Activated CD4-positive, alpha-beta T cell treated with anti-CD3 and anti-CD28 coated beads, Interleukin-2, amount 10 ng/mL, durations not matched to agents 7 days and 5 days (primary cell): ENCODE measurements around the gene ST6GALNAC2. TPM values are rescaled to one million over a fixed set of nuclear protein-coding genes. Genes with fewer than 3 reads are reported as not detected.

ENCODE experiments used
- CTCF ChIA-PET: fragments of 350-600 bp; sonication (Branson Sonifier 250); formaldehyde crosslinking; loops from one replicate; lab custom pipeline; 2021; ENCODE audit warnings: antibody characterized with exemption; lab: Charles Lee
- POLR2A ChIA-PET: fragments of 350-600 bp; sonication (Branson Sonifier 250); formaldehyde crosslinking; loops from one replicate; lab custom pipeline; 2021; ENCODE audit warnings: antibody characterized with exemption; lab: Charles Lee
- DNase-seq: peaks from one replicate; pipeline ENCODE4 v3.0.0-alpha.2; 2020
- H3K27ac Mint-ChIP-seq: one replicate; pipeline ENCODE4 v1.8.0; 2021; ENCODE audit warnings: mild to moderate bottlenecking, moderate library complexity, mixed read lengths
- H3K27me3 Mint-ChIP-seq: one replicate; pipeline ENCODE4 v1.8.0; 2021; ENCODE audit warnings: mixed read lengths
- H3K36me3 Mint-ChIP-seq: one replicate; pipeline ENCODE4 v1.8.0; 2021; ENCODE audit warnings: low read depth, mixed read lengths
- H3K4me1 Mint-ChIP-seq: one replicate; pipeline ENCODE4 v1.8.0; 2021; ENCODE audit warnings: mixed read lengths
- H3K4me3 Mint-ChIP-seq: one replicate; pipeline ENCODE4 v1.8.0; 2021; ENCODE audit warnings: mild to moderate bottlenecking, moderate library complexity, mixed read lengths
- H3K9me3 Mint-ChIP-seq: one replicate; pipeline ENCODE4 v1.8.0; 2021; ENCODE audit warnings: mixed read lengths
- total RNA-seq, 2 experiments: library from RNA; stranded (reverse); gene quantifications; one replicate each; pipeline ENCODE4 v1.2.3, GENCODE V29; 2021

Gene ST6GALNAC2
- total RNA-seq, 2 experiments from 2014 or later, result not detected

DNA sequence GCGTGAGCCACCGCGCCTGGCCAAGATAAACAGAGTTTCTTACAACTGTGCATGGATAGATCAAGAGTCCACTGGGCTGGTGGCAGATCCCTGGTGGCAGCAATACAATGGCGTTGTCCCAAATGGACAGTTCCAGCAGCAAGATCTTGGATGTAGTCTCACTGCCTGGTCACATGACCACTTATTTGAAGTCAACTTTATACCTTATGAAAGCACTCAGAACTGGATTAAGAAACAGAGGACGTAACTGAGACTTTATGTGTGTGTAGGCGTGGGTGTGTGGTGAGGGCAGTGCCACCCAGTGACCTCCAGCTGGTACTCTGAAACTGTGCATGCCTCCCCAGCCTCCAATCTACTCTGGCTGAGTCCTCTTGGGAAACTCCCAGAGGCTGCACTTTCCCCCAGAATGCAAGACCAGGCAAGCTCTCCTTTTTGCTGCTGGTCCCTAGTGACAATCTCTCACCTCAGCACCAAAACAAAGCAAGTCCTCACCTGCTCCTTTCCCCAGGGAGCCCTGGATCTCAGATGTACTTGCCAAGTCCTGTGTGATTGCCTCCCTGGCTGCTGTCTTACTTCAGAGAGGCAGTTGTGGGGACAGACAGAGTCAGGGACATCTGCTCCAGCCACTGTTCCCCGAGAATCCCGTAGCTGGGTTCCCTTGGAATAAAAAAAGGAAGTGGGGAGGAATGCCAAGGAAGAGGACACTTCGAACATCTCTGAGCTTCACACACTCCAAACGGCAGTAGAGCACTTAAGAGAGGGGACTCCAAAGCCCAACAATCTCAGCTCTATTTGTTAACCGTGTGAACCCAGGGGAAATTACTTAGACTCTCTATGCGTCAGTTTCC, 11.7 kb upstream of the ST6GALNAC2 start:
- no peak for DNase-seq

DNA sequence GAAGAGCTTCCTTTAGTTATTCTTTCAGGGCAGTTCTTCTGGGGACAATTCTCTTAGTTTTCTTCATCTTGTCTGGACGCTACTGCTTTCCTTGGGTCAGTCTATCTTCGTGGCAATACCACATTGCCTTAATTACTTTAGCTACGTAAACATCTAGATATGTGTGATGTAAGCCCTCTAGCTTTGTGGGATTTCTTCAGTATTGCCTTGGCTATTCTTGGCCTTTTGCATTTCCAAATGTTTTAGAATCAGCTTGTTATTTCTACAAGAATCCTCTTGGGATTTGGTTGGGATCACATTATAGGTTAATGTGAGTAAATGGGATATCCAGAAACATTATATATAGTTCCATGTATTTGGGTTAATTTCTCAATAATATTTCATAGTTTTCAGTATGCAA, 9.0 kb upstream of the ST6GALNAC2 start:
- Mint-ChIP-seq H3K27ac (no peak overlapping the region), H3K9me3 (no peaks in the 10 kb centered on the region), H3K36me3 (no peaks in the 10 kb centered on the region), H3K4me1 (peaks cover 2% of the 10 kb centered on the region), H3K4me3 (no peak overlapping the region), H3K27me3 (peaks cover 16% of the 10 kb centered on the region)
- ChIA-PET POLR2A (no interaction called here), CTCF (interaction anchor here (1.3 to 1.7 kb wide), 2 partner anchors 17 to 72 kb away, joined by 3 to 5 read pairs; no protein-coding TSS in a partner anchor)
- no peak for DNase-seq

More for the DNA sequence above, 11.7 kb upstream of the ST6GALNAC2 start:
- Mint-ChIP-seq H3K4me1 (peaks cover 19% of the 10 kb centered on the region), H3K9me3 (peaks cover 5% of the 10 kb centered on the region), H3K4me3 (no peak overlapping the region), H3K27me3 (peaks cover 11% of the 10 kb centered on the region), H3K36me3 (peaks cover 4% of the 10 kb centered on the region), H3K27ac (no peak overlapping the region)
- POLR2A ChIA-PET, result no interaction called here
- CTCF ChIA-PET, result interaction anchor here (0.6 to 2.2 kb wide), 5 partner anchors 18 to 188 kb away, joined by 3 to 9 read pairs (median 4); no protein-coding TSS in a partner anchor

- H3K4me3 Mint-ChIP-seq, result no peak overlapping the region
- H3K36me3 Mint-ChIP-seq, result no peaks in the 10 kb centered on the region
- peaks cover 22% of the 10 kb centered on the region for H3K27me3 Mint-ChIP-seq
- no peak for DNase-seq
- H3K27ac Mint-ChIP-seq, result no peak overlapping the region
- ChIA-PET CTCF (interaction anchor here (1.3 to 1.7 kb wide), 2 partner anchors 17 to 71 kb away, joined by 3 to 5 read pairs; no protein-coding TSS in a partner anchor), POLR2A (no interaction called here)
- H3K4me1 Mint-ChIP-seq, result peaks cover 2% of the 10 kb centered on the region
- no peaks in the 10 kb centered on the region for H3K9me3 Mint-ChIP-seq
Measured at GRCh38 chr17:76593959-76594358, 8.3 kb upstream of the ST6GALNAC2 start.

DNA sequence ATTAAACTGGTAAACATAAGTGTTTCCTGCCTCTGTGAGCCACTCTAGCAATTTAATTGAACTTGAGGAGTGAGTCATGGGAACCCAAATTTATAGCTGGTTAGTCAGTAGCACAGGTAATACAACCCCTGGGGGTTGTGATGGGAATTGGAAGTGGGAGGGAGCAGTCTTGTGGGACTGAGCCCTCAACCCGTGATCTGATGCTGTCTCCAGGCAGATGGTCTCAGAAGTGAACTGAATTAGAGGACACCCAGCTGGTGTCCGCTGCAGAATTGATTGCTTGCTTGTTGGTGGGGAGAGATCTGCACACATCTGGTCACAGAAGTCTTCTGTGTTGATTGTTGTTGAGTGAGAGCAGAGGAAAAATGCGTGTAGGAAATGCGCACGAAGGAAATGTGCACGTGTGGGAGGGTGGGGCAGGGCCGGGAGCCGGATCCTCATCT, 7.7 kb upstream of the ST6GALNAC2 start:
- Mint-ChIP-seq H3K4me3 (no peak overlapping the region), H3K4me1 (peaks cover 2% of the 10 kb centered on the region), H3K36me3 (no peaks in the 10 kb centered on the region), H3K9me3 (no peaks in the 10 kb centered on the region), H3K27me3 (peaks cover 26% of the 10 kb centered on the region), H3K27ac (no peak overlapping the region)
- DNase-seq, result no peak
- ChIA-PET POLR2A (no interaction called here), CTCF (interaction anchor here (1.7 kb wide), 1 partner anchor 71 kb away, joined by 5 read pairs; no protein-coding TSS in a partner anchor)

- Mint-ChIP-seq H3K9me3 (no peaks in the 10 kb centered on the region), H3K4me3 (no peak overlapping the region), H3K4me1 (peaks cover 9% of the 10 kb centered on the region), H3K27me3 (peaks cover 56% of the 10 kb centered on the region), H3K27ac (no peak overlapping the region), H3K36me3 (peaks cover 2% of the 10 kb centered on the region)
- CTCF ChIA-PET, result interaction anchor here (1.3 kb wide), 1 partner anchor 24 kb away, joined by 3 read pairs; no protein-coding TSS in a partner anchor
- DNase-seq, result no peak
- POLR2A ChIA-PET, result interaction anchor here (0.6 kb wide), 1 partner anchor 9 kb away, joined by 5 read pairs; no protein-coding TSS in a partner anchor
Measured at GRCh38 chr17:76588182-76588581, 2.5 kb upstream of the ST6GALNAC2 start.

- Mint-ChIP-seq H3K36me3 (peaks cover 2% of the 10 kb centered on the region), H3K4me1 (peaks cover 9% of the 10 kb centered on the region), H3K27ac (no peak overlapping the region), H3K27me3 (peaks cover 63% of the 10 kb centered on the region), H3K4me3 (no peak overlapping the region), H3K9me3 (no peaks in the 10 kb centered on the region)
- CTCF ChIA-PET, result interaction anchor here (0.6 to 1.9 kb wide), 3 partner anchors 14 to 138 kb away, joined by 3 to 6 read pairs (median 5); no protein-coding TSS in a partner anchor
- POLR2A ChIA-PET, result no interaction called here
- DNase-seq, result no peak
Measured at GRCh38 chr17:76586741-76587487, 1.3 kb upstream of the ST6GALNAC2 start.

GRCh38 chr17:76585033-76585648, 519 bp downstream of the ST6GALNAC2 start:
- no peak overlapping the region for H3K27ac Mint-ChIP-seq
- CTCF ChIA-PET, result interaction anchor here (0.6 to 1.9 kb wide), 8 partner anchors 16 to 220 kb away, joined by 3 to 6 read pairs (median 4); no protein-coding TSS in a partner anchor

GRCh38 chr17:76584427-76585032, 1.1 kb downstream of the ST6GALNAC2 start:
- Mint-ChIP-seq H3K4me3 (peak overlapping the region; percentile 61), H3K4me1 (peaks cover 12% of the 10 kb centered on the region), H3K27me3 (peaks cover 56% of the 10 kb centered on the region), H3K27ac (no peak overlapping the region), H3K36me3 (peaks cover 2% of the 10 kb centered on the region), H3K9me3 (no peaks in the 10 kb centered on the region)
- POLR2A ChIA-PET, result no interaction called here
- CTCF ChIA-PET, result interaction anchor here (0.6 to 1.6 kb wide), 3 partner anchors 18 to 31 kb away, joined by 4 to 5 read pairs (median 4); no protein-coding TSS in a partner anchor
- no peak for DNase-seq

More at GRCh38 chr17:76585033-76585648, 519 bp downstream of the ST6GALNAC2 start:
- Mint-ChIP-seq H3K4me3 (peak overlapping the region; percentile 61), H3K9me3 (no peaks in the 10 kb centered on the region), H3K4me1 (peaks cover 9% of the 10 kb centered on the region), H3K36me3 (peaks cover 2% of the 10 kb centered on the region), H3K27me3 (peaks cover 59% of the 10 kb centered on the region)
- POLR2A ChIA-PET, result no interaction called here
- DNase-seq, result peak; percentile 15

GRCh38 chr17:76582660-76583059, 3.0 kb downstream of the ST6GALNAC2 start:
- POLR2A ChIA-PET, result interaction anchor here (0.7 kb wide), 1 partner anchor 82 kb away, joined by 3 read pairs; no protein-coding TSS in a partner anchor
- H3K4me1 Mint-ChIP-seq, result peaks cover 12% of the 10 kb centered on the region
- CTCF ChIA-PET, result interaction anchor here (0.6 kb wide), 2 partner anchors 172 to 635 kb away, joined by 3 read pairs; no protein-coding TSS in a partner anchor
- no peak overlapping the region for H3K27ac Mint-ChIP-seq
- no peak for DNase-seq
- H3K27me3 Mint-ChIP-seq, result peaks cover 41% of the 10 kb centered on the region
- no peaks in the 10 kb centered on the region for H3K36me3 Mint-ChIP-seq
- no peaks in the 10 kb centered on the region for H3K9me3 Mint-ChIP-seq
- H3K4me3 Mint-ChIP-seq, result no peak overlapping the region

GRCh38 chr17:76581515-76581914, 4.1 kb downstream of the ST6GALNAC2 start:
- ChIA-PET CTCF (no interaction called here), POLR2A (no interaction called here)
- H3K4me3 Mint-ChIP-seq, result no peak overlapping the region
- H3K9me3 Mint-ChIP-seq, result no peaks in the 10 kb centered on the region
- peaks cover 12% of the 10 kb centered on the region for H3K4me1 Mint-ChIP-seq
- DNase-seq, result no peak
- no peak overlapping the region for H3K27ac Mint-ChIP-seq
- peaks cover 32% of the 10 kb centered on the region for H3K27me3 Mint-ChIP-seq
- H3K36me3 Mint-ChIP-seq, result no peaks in the 10 kb centered on the region

DNA sequence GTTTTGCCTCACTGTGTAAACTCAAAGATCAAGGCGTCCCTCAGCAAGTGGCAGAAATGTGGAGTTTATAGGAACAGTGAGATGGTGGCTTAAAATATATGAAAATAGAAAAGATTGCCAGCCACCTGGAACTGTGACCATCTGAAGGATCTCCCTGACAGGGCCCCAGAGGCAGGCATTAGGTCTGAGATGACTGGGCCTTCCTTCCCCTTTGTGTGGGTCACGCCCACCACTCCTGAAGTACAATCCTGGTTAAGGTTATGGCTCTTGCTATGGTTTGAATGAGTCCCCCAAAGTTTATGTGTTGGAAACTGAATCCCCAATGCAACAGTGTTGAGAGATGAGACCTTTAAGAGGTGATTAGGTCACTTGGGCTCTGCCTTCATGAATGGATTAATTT, 6.4 kb downstream of the ST6GALNAC2 start:
- H3K9me3 Mint-ChIP-seq, result no peaks in the 10 kb centered on the region
- no peak overlapping the region for H3K27ac Mint-ChIP-seq
- ChIA-PET CTCF (interaction anchor here (0.9 kb wide), 1 partner anchor 19 kb away, joined by 3 read pairs; no protein-coding TSS in a partner anchor), POLR2A (interaction anchor here (0.5 kb wide), 1 partner anchor 9 kb away, joined by 5 read pairs; no protein-coding TSS in a partner anchor)
- no peak for DNase-seq
- H3K36me3 Mint-ChIP-seq, result no peaks in the 10 kb centered on the region
- H3K4me1 Mint-ChIP-seq, result peaks cover 3% of the 10 kb centered on the region
- H3K27me3 Mint-ChIP-seq, result peaks cover 18% of the 10 kb centered on the region
- no peak overlapping the region for H3K4me3 Mint-ChIP-seq
